TTC549 (cell line): ENCODE data around the gene HDAC1.
"Not testable (repeated sequence)": the region's sequence is repeated elsewhere in the genome, so short reads cannot be mapped to it uniquely, and the experiment has no call there.

ENCODE experiments used
- FAIRE-seq: peaks from 2 replicates; lab custom pipeline; 2012; peaks lifted over from hg19 to GRCh38; lab: Jason Lieb, UNC

The HDAC1 gene

GRCh38 chr1:32274646-32275340 lies 17.1 kb upstream of the HDAC1 start:
- FAIRE-seq: no peak

DNA sequence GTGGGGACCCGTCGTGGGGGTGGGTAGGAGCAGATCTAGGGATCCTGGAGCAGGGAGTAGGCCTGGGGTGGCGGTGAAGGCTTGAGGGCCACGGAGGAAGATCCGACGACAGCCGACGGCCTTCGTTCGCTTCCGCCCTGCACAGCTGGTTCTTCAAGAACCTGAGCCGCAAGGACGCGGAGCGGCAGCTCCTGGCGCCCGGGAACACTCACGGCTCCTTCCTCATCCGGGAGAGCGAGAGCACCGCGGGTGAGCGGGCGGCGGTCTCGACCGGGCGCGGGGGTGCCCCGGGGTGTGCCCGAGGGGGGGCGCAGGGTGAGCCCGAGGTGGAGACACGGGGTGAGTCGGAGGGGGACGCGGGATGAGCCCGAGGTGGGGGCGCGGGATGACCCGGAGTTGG lies 16.5 kb upstream of the HDAC1 start:
- FAIRE-seq: no peak

DNA sequence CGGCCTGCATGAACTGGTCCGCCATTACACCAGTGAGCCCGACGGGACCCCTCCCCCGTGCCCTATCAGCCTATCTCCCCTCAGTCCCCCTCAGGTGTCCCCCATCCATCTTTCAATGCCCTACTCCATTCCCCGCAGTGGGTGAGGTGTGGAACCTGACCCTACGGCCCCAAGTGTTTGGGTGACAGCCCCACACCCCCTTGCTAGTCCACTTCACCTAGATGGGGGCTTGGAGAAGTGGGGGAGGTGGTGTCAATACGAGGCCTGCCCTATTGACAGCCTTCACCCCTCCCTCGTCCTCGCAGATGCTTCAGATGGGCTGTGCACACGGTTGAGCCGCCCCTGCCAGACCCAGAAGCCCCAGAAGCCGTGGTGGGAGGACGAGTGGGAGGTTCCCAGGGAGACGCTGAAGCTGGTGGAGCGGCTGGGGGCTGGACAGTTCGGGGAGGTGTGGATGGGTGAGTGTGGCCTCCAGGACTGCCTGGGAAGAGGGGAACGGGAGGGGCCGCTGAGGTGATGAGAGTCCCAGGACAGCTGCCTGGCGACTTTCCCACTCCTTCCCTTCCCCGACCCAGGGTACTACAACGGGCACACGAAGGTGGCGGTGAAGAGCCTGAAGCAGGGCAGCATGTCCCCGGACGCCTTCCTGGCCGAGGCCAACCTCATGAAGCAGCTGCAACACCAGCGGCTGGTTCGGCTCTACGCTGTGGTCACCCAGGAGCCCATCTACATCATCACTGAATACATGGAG lies 15.7 kb upstream of the HDAC1 start:
- FAIRE-seq: no peak

DNA sequence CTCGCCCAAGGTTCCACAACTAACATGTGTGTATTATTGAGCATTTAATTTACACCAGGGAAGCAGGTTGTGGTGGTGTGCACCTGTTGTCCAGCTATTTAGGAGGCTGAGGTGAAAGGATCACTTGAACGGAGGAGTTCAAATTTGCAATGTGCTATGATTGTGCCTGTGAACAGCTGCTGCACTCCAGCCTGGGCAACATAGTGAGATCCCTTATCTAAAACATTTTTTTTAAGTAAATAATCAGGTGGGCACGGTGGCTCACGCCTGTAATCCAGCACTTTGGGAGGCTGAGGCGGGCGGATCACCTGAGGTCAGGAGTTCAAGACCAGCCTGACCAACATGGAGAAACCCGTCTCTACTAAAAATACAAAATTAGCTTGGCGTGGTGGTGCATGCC lies 7.1 kb upstream of the HDAC1 start:
- not testable (repeated sequence) for FAIRE-seq

DNA sequence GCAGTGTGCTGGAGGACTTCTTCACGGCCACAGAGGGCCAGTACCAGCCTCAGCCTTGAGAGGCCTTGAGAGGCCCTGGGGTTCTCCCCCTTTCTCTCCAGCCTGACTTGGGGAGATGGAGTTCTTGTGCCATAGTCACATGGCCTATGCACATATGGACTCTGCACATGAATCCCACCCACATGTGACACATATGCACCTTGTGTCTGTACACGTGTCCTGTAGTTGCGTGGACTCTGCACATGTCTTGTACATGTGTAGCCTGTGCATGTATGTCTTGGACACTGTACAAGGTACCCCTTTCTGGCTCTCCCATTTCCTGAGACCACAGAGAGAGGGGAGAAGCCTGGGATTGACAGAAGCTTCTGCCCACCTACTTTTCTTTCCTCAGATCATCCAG lies 6.2 kb upstream of the HDAC1 start:
- no peak for FAIRE-seq

GRCh38 chr1:32286763-32287162 lies 5.1 kb upstream of the HDAC1 start:
- no peak for FAIRE-seq

- FAIRE-seq: no peak
Observed at GRCh38 chr1:32289256-32289655, 2.6 kb upstream of the HDAC1 start.

DNA sequence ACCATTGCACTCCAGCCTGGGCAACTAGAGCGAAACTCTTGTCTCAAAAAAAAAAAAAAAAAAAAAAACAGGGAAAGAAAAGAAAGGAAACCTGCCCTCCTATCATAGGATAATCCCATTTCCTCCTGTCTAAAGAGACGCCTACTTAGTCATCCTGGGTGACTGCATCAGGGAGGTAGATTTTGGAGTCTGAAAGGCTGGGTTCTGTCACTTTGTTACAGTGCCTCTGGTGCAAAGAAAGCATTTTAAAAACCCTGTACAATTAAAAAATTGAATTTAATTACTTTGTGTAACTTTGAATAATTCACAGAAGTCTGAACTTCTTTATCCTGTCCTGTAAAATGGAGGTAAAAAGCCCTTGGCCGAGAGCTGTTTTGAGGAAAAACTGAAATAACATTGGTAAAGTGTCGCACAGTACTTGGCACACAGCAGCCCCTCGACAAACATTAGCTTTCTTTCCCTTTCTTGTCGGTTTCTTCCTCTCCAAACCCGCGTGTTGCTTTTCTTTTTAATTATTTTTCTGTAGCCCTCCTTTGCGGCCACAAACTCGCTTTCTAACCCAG lies 657 bp upstream of the HDAC1 start:
- FAIRE-seq: no peak

DNA sequence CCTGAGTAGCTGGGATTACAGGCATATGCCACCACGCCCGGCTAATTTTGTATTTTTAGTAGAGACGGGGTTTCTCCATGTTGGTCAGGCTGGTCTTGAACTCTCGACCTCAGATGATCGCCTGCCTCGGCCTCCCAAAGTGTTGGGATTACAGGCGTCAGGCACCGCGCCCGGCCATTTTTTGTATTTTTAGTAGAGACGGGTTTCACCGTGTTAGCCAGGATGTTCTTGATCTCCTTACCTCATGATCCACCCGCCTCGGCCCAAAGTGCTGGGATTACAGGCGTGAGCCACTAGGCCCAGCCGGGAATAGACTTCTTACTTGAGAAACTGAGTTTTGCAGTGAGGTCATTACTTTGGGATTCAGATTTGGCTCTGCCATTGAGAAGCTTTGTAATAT lies 6.3 kb downstream of the HDAC1 start:
- not testable (repeated sequence) for FAIRE-seq

DNA sequence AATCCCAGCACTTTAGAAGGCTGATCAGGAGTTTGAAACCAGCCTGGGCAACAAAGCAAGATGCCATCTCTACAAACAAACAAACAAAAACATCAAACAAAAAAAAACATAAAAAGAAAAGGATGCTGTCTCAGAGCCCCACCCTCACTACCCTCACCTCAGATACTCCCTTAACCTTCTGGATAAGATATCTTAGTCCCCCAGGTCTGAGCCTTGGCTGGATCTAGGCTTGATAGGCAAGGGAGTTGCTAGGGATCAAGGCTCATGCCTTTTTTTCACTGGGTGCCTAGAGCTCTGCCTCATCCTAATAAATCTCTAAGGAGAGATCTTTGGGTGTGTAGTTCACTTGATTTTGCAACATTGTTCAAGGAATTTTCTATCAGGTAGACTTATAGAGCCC lies 7.4 kb downstream of the HDAC1 start:
- no peak for FAIRE-seq

- no peak for FAIRE-seq
Observed at GRCh38 chr1:32303358-32303757, 11.5 kb downstream of the HDAC1 start.

- FAIRE-seq: no peak
Observed at GRCh38 chr1:32303997-32304622, 12.2 kb downstream of the HDAC1 start.

DNA sequence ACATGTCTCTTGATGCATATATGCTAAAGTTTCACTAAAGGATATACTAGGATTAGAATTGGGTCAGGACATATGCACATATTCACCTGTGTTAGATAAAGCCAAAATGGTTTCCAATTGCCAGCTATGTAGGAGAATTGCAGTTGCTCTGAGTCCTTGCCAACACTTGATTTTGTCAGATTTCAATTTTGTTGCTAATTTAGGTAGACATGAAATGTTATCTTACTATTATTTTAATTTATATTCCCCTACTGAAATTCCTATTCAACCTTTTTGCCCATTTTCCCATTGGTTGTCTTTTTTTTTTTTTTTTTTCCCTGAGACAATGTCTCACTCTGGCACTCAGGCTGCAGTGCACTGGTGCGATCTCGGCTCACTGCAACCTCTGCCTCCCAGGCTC lies 13.4 kb downstream of the HDAC1 start:
- FAIRE-seq: no peak

DNA sequence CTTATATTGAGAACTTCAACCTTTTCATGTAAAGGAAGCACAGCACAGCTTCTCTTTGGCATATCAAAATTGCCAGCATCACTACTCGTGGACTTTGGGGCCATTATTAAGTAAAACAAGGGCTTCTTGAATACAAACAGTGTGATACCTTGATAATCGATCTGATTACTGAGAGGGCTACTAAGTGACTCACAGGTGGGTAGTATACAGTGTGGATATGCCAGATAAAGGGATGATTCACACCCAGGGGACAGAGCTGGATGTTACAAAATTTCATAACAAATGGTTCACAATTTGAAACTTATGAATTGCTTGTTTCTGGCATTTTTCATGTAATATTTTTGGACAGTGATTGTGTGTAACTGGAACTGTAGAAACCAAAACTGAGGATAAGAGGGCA lies 15.4 kb downstream of the HDAC1 start:
- no peak for FAIRE-seq

GRCh38 chr1:32309960-32310359 lies 18.1 kb downstream of the HDAC1 start:
- FAIRE-seq: no peak

DNA sequence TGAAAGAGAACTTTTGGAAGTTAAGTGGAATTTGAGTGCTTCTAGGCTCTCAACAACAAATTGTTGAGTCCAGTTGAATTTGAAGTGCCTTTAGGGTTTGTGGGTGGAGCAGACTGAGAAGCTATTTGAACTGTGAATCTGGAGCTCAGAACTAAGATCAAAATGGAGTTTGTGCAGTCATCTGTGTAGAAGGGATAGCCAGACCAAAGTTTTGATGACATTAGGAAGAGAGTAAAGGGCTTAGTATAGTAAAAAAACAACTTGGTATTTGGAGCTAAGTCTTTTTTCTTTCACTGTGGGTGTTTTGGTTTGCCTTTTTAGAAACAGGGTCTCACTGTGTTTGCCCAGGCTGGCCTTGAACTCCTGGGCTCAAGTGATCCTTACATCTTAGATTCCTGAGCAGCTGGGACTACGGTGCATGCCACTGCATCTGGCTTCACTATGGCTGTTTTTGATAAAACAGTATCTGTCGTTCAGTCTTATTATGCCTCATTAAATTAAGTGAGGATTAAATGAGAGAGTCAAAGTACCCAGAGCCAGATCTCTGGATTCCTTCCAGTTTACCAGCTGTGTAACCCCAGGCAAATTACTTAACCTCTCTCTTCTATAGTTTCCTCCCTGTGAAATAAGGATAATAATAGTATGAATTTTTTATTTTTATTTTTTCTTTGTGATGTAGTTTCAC lies 20.0 kb downstream of the HDAC1 start:
- FAIRE-seq: no peak

GRCh38 chr1:32316903-32317277 lies 25.0 kb downstream of the HDAC1 start:
- FAIRE-seq: no peak

DNA sequence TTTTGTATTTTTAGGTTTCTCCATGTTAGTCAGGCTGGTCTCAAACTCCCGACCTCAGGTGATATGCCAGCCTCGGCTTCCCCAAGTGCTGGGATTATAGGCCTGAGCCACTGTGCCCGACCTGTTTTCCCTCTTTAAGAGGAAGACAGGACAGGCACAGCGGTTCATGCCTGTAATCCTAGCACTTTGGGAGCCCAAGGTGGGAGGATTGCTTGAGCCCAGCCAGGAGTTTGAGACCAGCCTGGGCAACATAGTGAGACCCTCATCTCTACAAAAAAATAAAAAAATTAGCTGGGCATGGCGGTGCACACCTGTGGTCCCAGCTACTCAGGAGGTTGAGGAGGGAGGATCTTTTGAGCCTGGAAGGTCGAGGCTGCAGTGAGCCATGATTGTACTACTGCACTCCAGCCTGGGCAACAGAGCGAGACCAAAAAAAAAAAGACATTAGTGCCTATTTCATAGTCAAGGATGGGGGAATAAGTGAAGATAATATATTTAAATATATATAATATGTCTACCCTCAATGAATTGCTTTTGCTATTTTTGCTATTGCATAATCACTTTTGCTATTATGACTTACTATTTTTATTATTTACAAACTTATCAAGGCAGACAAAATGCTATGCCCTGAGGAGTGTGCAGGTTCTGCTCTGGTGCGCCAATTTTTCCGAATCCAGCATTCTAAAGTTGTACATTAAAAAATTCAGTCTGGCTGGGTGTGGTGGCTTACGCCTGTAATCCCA lies 26.4 kb downstream of the HDAC1 start:
- no peak for FAIRE-seq

GRCh38 chr1:32321712-32322291 lies 29.9 kb downstream of the HDAC1 start:
- no peak for FAIRE-seq

DNA sequence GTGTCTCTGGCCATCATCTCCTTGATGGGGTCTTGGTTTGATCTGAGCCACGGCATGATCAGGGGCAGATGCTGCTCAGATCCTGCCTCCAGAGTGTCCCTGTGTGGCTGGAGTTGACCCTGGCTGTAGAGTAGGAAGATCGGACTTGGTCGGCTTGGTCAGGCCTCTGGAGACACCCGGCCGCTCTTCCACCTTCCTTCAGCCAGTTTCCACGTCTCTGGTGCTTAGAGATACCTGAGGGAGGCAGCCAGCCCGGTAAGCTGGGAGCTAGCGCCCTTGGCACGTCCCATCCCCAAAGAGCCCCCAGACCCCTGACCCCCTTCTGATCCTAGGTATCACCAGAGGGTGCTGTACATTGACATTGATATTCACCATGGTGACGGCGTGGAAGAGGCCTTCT lies 35.3 kb downstream of the HDAC1 start:
- no peak for FAIRE-seq

DNA sequence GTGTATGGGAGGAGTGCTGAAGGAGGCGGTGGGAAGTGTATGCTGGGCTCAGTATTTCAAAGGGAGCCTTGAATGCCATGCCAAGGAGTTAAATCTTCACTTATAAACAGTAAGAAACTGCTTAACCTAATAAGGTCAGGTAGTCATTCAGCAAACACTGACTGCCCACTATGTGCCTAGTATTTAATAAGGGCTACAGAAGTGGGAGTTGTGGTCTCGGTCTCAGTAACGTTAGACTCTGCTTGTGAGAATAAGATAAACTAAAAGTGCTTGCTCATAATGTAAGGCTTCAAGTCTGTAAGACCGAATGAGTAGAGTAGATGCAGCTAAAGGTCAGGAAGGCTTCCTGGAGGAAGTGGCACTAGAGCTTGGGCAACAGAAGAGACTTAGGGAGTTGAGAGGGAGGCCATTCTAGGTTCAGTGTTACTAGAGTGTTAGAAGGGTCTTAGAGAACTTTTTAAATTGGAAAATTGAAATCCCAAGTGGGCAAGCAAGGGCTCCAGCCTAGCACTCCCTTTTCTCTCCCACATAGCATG lies 38.1 kb downstream of the HDAC1 start:
- no peak for FAIRE-seq
